ENCODE measurements around the gene NKX2-3. TPM values are rescaled to one million over a fixed set of nuclear protein-coding genes. Genes with fewer than 3 reads are reported as not detected.

The NKX2-3 gene
- total and polyA plus RNA-seq, 9 of the 15 experiments (the other 6 are each of a cell fraction or from before 2014, with no cell fraction given): not detected

DNA sequence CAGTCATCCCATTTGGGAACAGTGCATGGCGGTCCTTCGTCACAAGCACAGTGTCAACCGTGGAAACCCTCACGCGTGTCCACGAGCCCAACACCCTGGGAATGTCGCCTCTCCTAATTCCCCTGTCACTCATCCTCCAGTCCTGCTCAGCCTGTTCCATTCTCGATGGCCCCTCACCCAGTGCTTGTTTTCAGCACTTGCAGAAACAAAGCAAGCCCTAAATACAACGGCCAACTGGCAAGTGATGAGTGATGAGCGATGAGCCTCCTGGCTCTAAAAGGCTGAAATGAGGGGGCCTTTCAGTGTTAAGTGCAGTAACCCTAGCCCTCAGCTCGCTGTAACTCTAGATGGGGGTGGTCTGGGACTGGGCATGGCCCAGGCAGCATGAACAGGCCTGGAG is 22.6 kb downstream of the NKX2-3 start:
- no peaks in the 10 kb centered on the region for H4K20me1 ChIP-seq (replicated peaks; ENCODE audit: control insufficient read depth, insufficient read depth, low read length)
- no peak for DNase-seq (ENCODE audit: extremely low read depth in 1 of 4, low spot score in 3 of 4)
- H3K4me3 ChIP-seq: no peak overlapping the region
- no peaks in the 10 kb centered on the region for H3K4me1 ChIP-seq (replicated peaks in 1 of 2; ENCODE audit: control insufficient read depth in 2 of 2, insufficient read depth in 2 of 2, low read length in 2 of 2)
- H3K9ac ChIP-seq (ENCODE audit: insufficient read depth in 1 of 2, low read depth in 2 of 2, low read length in 2 of 2): no peak overlapping the region
- H3K36me3 ChIP-seq (ENCODE audit: control insufficient read depth, insufficient read depth, low read length): no peaks in the 10 kb centered on the region
- H3K9me1 ChIP-seq (ENCODE audit: control insufficient read depth, insufficient read depth, low read length): no peaks in the 10 kb centered on the region
- 0% methylated on average over 6 of the region's 11 CpGs for WGBS (ENCODE audit: insufficient coverage, low coverage, missing lambda C conversion rate)
- H3K79me2 ChIP-seq (ENCODE audit: control insufficient read depth, insufficient read depth, low read length): no peaks in the 10 kb centered on the region
- H3K27ac ChIP-seq (ENCODE audit: extremely low read depth, low read depth, low read length): no peak overlapping the region
- in situ Hi-C loops (cut with MboI) (no loop called here), intact Hi-C loops (cut with micrococcal nuclease) (loop anchor here (10.0 kb wide), 1 partner anchor 161 kb away; no protein-coding TSS in a partner anchor)
- no peak for ATAC-seq
- ChIA-PET POLR2A (no interaction called here), CTCF (ENCODE audit: low intra/inter-chr PET ratio) (no interaction called here)
- no peaks in the 10 kb centered on the region for H3K9me3 ChIP-seq (replicated peaks; ENCODE audit: control insufficient read depth, insufficient read depth, low read depth, low read length)
- no peak overlapping the region for H3K4me2 ChIP-seq (ENCODE audit: insufficient read depth, low read length)
- H3K27me3 ChIP-seq (ENCODE audit: control insufficient read depth in 2 of 2, insufficient read depth in 2 of 2, low read length in 2 of 2): peaks cover 6 to 22% of the 10 kb centered on the region in 2 experiments; a peak in 4 of 5 replicates
- no peak for FAIRE-seq
- BruUV-seq (replicated peaks): no TSS peak
- TF ChIP-seq, protein P1, sequence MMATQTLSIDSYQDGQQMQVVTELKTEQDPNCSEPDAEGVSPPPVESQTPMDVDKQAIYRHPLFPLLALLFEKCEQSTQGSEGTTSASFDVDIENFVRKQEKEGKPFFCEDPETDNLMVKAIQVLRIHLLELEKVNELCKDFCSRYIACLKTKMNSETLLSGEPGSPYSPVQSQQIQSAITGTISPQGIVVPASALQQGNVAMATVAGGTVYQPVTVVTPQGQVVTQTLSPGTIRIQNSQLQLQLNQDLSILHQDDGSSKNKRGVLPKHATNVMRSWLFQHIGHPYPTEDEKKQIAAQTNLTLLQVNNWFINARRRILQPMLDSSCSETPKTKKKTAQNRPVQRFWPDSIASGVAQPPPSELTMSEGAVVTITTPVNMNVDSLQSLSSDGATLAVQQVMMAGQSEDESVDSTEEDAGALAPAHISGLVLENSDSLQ (IDR thresholded peaks at IDR 0.05): peak; percentile 6; the same call in 1 of the 2 replicates
- TF ChIP-seq, protein P2, sequence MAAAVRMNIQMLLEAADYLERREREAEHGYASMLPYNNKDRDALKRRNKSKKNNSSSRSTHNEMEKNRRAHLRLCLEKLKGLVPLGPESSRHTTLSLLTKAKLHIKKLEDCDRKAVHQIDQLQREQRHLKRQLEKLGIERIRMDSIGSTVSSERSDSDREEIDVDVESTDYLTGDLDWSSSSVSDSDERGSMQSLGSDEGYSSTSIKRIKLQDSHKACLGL (CRISPR knock-in tag; IDR thresholded peaks at IDR 0.05; ENCODE audit: borderline replicate concordance, poor library complexity, severe bottlenecking): no peak
- no peak for TF ChIP-seq NFIX (CRISPR knock-in tag; IDR thresholded peaks at IDR 0.05; ENCODE audit: low read depth)
- H2AFZ ChIP-seq (ENCODE audit: low read depth, low read length): no peak overlapping the region
